Gastrocnemius medialis (tissue), 4 donors: ENCODE results near the gene FIZ1. TPM values are rescaled to one million over a fixed set of nuclear protein-coding genes. Genes with fewer than 3 reads are reported as not detected.

Experiments used
- ATAC-seq, 2 donors: fragments of 150-250 bp; one replicate each; pipeline ENCODE4 v1.9.1; 2016
- DNase-seq, 2 donors: peaks; one replicate each; pipeline ENCODE4 v3.0.0-alpha.2; 2019
- H3K27ac ChIP-seq, 4 donors: fragments of 200-600 bp; sonication (generic); 1 replicate in 1 of 4; 2 replicates in 3 of 4; pipeline ENCODE4 v1.5.1; 2016 to 2018; ENCODE audit warnings: mild to moderate bottlenecking in 2 of 4, moderate library complexity in 1 of 4
- H3K27me3 ChIP-seq, 3 donors: fragments of 200-600 bp; sonication (generic) in 2 of 3; 1 replicate in 1 of 3; 2 replicates in 2 of 3; pipeline versions ENCODE4 v1.5.1 to v1.6.0; 2016 to 2019; ENCODE audit warnings: mild to moderate bottlenecking in 1 of 3, moderate library complexity in 1 of 3
- H3K36me3 ChIP-seq, 2 donors: fragments of 200-600 bp; sonication (generic) in 1 of 2; one replicate each; pipeline ENCODE4 v1.5.1; 2017 to 2018
- H3K4me1 ChIP-seq, 2 donors: fragments of 200-600 bp; sonication (generic) in 1 of 2; one replicate each; pipeline ENCODE4 v1.5.1; 2016 to 2017; ENCODE audit warnings: mild to moderate bottlenecking in 2 of 2
- H3K4me3 ChIP-seq, 4 donors: fragments of 200-600 bp; sonication (generic) in 3 of 4; 1 replicate in 1 of 4; 2 replicates in 3 of 4; pipeline ENCODE4 v1.5.1; 2016 to 2019; ENCODE audit warnings: mild to moderate bottlenecking in 2 of 4
- H3K9me3 ChIP-seq, 3 donors: fragments of 200-600 bp; sonication (generic) in 2 of 3; 1 replicate in 1 of 3; 2 replicates in 2 of 3; pipeline ENCODE4 v1.5.1; 2016 to 2019
- CTCF ChIP-seq, 5 experiments: fragments of 450-650 bp in 3 of 5; fragments of 200-600 bp in 2 of 5; sonication (generic) in 2 of 5; IDR thresholded peaks in 4 of 5; conservative IDR thresholded peaks in 1 of 5; 1 replicate in 4 of 5; 2 replicates in 1 of 5; pipeline ENCODE4 v1.5.1; 2016 to 2019; ENCODE audit warnings: antibody characterized with exemption in 5 of 5, mild to moderate bottlenecking in 3 of 5, moderate library complexity in 3 of 5
- POLR2A ChIP-seq, 2 donors: fragments of 450-650 bp; IDR thresholded peaks; one replicate each; pipeline ENCODE4 v1.6.1; 2017; ENCODE audit warnings: antibody characterized with exemption in 2 of 2, mild to moderate bottlenecking in 2 of 2, moderate library complexity in 2 of 2
- in situ Hi-C, 4 donors: fragments of 200-750 bp; cut with MboI; loops; one replicate each; pipeline versions ENCODE4 v1.15.0 to v1.8.0; 2017; ENCODE audit warnings: low sequenced_read_pairs in 4 of 4
- intact Hi-C: fragments of 100-400 bp; cut with DNase I; formaldehyde crosslinking; loops from one replicate; pipeline ENCODE4 v1.15.1; 2023; ENCODE audit warnings: low total_unique reads
- total RNA-seq, 4 donors: library from RNA; depleted of rRNA; stranded (reverse); fragments of >200 nt; gene quantifications; one replicate each; pipeline versions ENCODE4 v1.1.0 to v1.2.3, GENCODE V29; 2016

FIZ1 gene
- total RNA-seq, 4 donors from 2014 or later, result 6.8 to 11.2 (median 7.4) TPM

DNA sequence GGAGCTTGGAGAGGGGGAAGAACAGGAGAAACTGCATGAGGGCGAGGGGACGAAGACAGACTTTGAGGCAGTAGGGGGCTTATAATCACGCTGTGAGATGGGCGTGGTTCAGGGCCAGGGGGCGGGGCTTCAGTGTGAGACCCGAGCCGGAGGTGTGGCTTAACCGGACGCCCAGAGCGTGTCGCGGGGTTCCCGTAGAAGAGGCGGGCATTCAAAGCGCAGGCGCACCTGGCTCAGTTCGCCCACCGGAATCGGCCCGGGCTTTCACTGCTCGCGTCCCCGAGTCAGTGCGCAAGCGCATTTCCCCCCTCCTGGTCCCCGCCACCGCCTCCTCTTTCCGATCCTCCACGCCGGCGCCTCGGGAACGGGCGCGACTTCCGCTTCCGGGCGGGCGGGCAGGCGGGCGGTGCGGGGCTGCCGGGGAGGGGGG, 5.9 kb upstream of the FIZ1 start:
- intact Hi-C loops, result loop anchor here (1.0 to 10.0 kb wide), 4 partner anchors 19 to 1400 kb away; partner anchors contain the start of genes RPS9 and ZNF784
- H3K4me1 ChIP-seq, result peaks cover 27 to 38% of the 10 kb centered on the region in 2 donors
- peak overlapping the region; percentile 91 to 99 (median 94) for H3K27ac ChIP-seq
- peak overlapping the region; percentile 68 to 97 (median 80) for H3K4me3 ChIP-seq
- no peaks in the 10 kb centered on the region for H3K9me3 ChIP-seq
- in situ Hi-C loops, result no loop called here
- TF ChIP-seq POLR2A (IDR thresholded peaks at IDR 0.05) (peak in 1 of 2 donors; percentile 36), CTCF (IDR thresholded peaks at IDR 0.05 in 4 of 5, conservative IDR thresholded peaks at IDR 0.05 in 1 of 5) (no peak)
- ATAC-seq (peak; percentile 77 to 79), DNase-seq (peak; percentile 96)
- H3K36me3 ChIP-seq, result peaks cover 0 to 8% of the 10 kb centered on the region in 2 donors
- H3K27me3 ChIP-seq, result no peaks in the 10 kb centered on the region

GRCh38 chr19:55603581-55604292, 4.4 kb upstream of the FIZ1 start:
- Histone ChIP-seq H3K4me3 (peak overlapping the region in 1 of 4 donors; percentile 84), H3K27me3 (no peaks in the 10 kb centered on the region), H3K9me3 (no peaks in the 10 kb centered on the region), H3K4me1 (peaks cover 27 to 34% of the 10 kb centered on the region in 2 donors), H3K27ac (peak overlapping the region; percentile 91 to 99 (median 94)), H3K36me3 (no peaks in the 10 kb centered on the region)
- in situ Hi-C loops, result no loop called here
- no peak for ATAC-seq
- no peak for DNase-seq
- intact Hi-C loops, result loop anchor here (2.0 to 10.0 kb wide), 2 partner anchors 57 to 1399 kb away; partner anchors contain the start of gene RPS9
- TF ChIP-seq CTCF (IDR thresholded peaks at IDR 0.05 in 4 of 5, conservative IDR thresholded peaks at IDR 0.05 in 1 of 5) (no peak), POLR2A (IDR thresholded peaks at IDR 0.05) (no peak)

DNA sequence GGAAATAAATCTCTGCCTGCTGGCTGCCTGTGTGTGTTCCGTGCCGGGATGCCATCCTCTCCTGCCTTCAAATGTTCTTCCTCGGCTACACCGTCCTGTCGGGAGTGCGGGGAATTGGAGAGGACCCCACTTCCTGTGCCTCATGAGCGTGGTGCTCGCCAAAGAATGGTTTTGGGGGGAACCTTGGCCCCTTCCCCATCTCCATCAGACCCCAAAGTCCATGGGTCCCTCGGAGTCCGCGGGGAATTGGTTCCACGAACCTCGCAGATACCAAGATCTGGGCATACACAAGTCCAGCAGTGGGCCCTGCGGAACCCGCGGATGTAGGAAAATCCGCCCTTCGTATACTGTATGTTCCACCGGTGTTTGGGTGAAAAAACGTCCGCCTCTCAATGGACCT, 3.8 kb upstream of the FIZ1 start:
- H3K27me3 ChIP-seq, result no peaks in the 10 kb centered on the region
- H3K27ac ChIP-seq, result peak overlapping the region in 2 of 4 donors; percentile 28 to 99
- H3K9me3 ChIP-seq, result no peaks in the 10 kb centered on the region
- no peaks in the 10 kb centered on the region for H3K36me3 ChIP-seq
- DNase-seq (no peak), ATAC-seq (no peak)
- no peak for TF ChIP-seq CTCF (IDR thresholded peaks at IDR 0.05 in 4 of 5, conservative IDR thresholded peaks at IDR 0.05 in 1 of 5)
- no peak for TF ChIP-seq POLR2A (IDR thresholded peaks at IDR 0.05)
- intact Hi-C loops, result loop anchor here (10.0 kb wide), 1 partner anchor 1398 kb away; the partner anchor contains the start of gene RPS9
- in situ Hi-C loops, result no loop called here
- peaks cover 27 to 34% of the 10 kb centered on the region in 2 donors for H3K4me1 ChIP-seq
- no peak overlapping the region for H3K4me3 ChIP-seq

DNA sequence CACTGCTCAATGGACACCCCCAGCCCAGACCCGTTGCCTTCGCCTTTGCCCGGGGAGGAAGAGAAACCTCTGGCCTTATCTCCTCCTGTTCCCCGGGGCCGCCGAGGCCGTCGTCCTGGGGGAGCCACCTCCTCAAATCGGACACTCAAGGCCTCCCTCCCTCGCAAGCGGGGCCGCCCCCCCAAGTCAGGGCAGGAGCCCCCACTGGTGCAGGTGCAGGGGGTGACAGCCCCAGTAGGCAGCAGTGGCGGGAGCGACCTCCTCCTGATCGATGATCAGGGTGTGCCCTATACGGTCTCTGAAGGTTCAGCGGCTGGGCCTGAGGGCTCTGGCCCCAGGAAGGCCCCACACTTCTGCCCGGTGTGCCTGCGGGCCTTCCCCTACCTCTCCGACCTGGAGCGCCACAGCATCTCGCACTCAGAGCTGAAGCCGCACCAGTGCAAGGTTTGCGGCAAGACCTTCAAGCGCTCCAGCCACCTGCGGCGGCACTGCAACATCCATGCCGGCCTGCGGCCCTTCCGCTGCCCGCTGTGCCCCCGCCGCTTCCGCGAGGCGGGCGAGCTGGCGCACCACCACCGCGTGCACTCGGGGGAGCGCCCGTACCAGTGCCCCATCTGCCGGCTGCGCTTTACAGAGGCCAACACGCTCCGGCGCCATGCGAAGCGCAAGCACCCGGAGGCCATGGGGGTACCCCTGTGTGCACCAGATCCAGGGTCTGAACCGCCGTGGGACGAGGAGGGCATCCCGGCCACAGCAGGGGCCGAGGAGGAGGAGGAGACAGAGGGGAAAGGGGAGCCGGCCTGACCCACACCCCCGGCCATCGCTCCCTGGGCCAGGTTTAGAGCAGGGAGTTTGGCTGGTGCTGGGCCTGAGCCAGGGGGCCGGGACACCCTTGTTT, 3.0 kb upstream of the FIZ1 start:
- in situ Hi-C loops (no loop called here), intact Hi-C loops (loop anchor here (10.0 kb wide), 1 partner anchor 1398 kb away; the partner anchor contains the start of gene RPS9)
- Histone ChIP-seq H3K36me3 (no peaks in the 10 kb centered on the region), H3K27ac (peak overlapping the region; percentile 97 to 100 (median 98)), H3K9me3 (no peaks in the 10 kb centered on the region), H3K27me3 (no peaks in the 10 kb centered on the region), H3K4me3 (no peak overlapping the region), H3K4me1 (peaks cover 27 to 28% of the 10 kb centered on the region in 2 donors)
- TF ChIP-seq POLR2A (IDR thresholded peaks at IDR 0.05), result no peak
- no peak for TF ChIP-seq CTCF (IDR thresholded peaks at IDR 0.05 in 4 of 5, conservative IDR thresholded peaks at IDR 0.05 in 1 of 5)
- no peak for ATAC-seq
- no peak for DNase-seq
